Adrenal gland (tissue), 12 donors: ENCODE measurements around the gene DLG2. TPM values are rescaled to one million over a fixed set of nuclear protein-coding genes. Genes with fewer than 3 reads are reported as not detected.

Experiments used
- DNase-seq, 7 donors: peaks; one replicate each; pipeline ENCODE4 v3.0.0-alpha.2; 2019 to 2020
- H3K27ac ChIP-seq, 5 donors: fragments of 200-600 bp; sonication (generic) in 4 of 5; 1 replicate in 3 of 5; 2 replicates in 2 of 5; pipeline versions ENCODE4 v1.5.1 to v1.8.0; 2016 to 2020; ENCODE audit warnings: mild to moderate bottlenecking in 1 of 5
- H3K27me3 ChIP-seq: fragments of 200-600 bp; 2 replicates; pipeline ENCODE4 v1.8.0; 2021
- H3K36me3 ChIP-seq, 2 donors: fragments of 200-600 bp; replicated peaks in 1 of 2; 1 replicate in 1 of 2; 2 replicates in 1 of 2; pipeline versions ENCODE4 v1.5.1 to v1.8.0; 2018 to 2022
- H3K4me1 ChIP-seq, 2 donors: fragments of 200-600 bp; replicated peaks in 1 of 2; 1 replicate in 1 of 2; 2 replicates in 1 of 2; pipeline versions ENCODE4 v1.5.1 to v1.8.0; 2018 to 2021
- H3K4me3 ChIP-seq, 4 donors: fragments of 200-600 bp; sonication (generic) in 3 of 4; one replicate each; pipeline ENCODE4 v1.5.1; 2016 to 2018
- H3K9me3 ChIP-seq, 3 donors: fragments of 200-600 bp; sonication (generic) in 1 of 3; replicated peaks in 1 of 3; 1 replicate in 2 of 3; 2 replicates in 1 of 3; pipeline versions ENCODE4 v1.5.1 to v1.8.0; 2016 to 2021
- CTCF ChIP-seq, 6 experiments: fragments of 450-650 bp in 4 of 6; fragments of 200-600 bp in 2 of 6; sonication (generic) in 1 of 6; IDR thresholded peaks; 1 replicate in 5 of 6; 2 replicates in 1 of 6; pipeline versions ENCODE4 v1.5.1 to v1.8.0; 2016 to 2021; ENCODE audit warnings: antibody characterized with exemption in 6 of 6, mild to moderate bottlenecking in 2 of 6, moderate library complexity in 1 of 6
- POLR2A ChIP-seq, 2 donors: fragments of 450-650 bp; IDR thresholded peaks; one replicate each; pipeline ENCODE4 v1.6.1; 2017; ENCODE audit warnings: antibody characterized with exemption in 2 of 2, mild to moderate bottlenecking in 2 of 2, moderate library complexity in 1 of 2
- WGBS, 4 donors: extraction: QIAGEN DNeasy Blood & Tissue Kit in 2 of 4; methylation state at CpG; one replicate each; pipeline versions ENCODE4 v1.1.5 to v1.1.7; 2013 to 2017; 5-methylcytosine and 5-hydroxymethylcytosine counted together
- intact Hi-C, 2 donors: fragments of 100-400 bp; cut with DNase I; formaldehyde crosslinking; loops; one replicate each; pipeline versions ENCODE4 v1.14.1 to v1.15.0; 2022 to 2023
- polyA plus RNA-seq, 3 donors: library from polyadenylated mRNA; stranded (reverse); fragments of 200-250 nt in 2 of 3; fragments of 350-450 nt in 1 of 3; fragmentation: Illumina TruSeq in 1 of 3; extraction: RNeasy Lipid Tissue Mini Kit (QIAGEN cat#74804) in 1 of 3; gene quantifications; one replicate each; pipeline ENCODE4 v1.2.3, GENCODE V29; 2013 to 2014
- total RNA-seq, 9 donors: library from RNA; depleted of rRNA in 4 of 9; stranded (reverse); fragments of >200 nt in 4 of 9; fragments of 120-200 nt in 1 of 9; fragmentation: NEBNext Ultra II Directional in 1 of 9; extraction: Animal tissue kit (Norgen Biotek cat#: 25700) in 1 of 9; gene quantifications; one replicate each; pipeline versions ENCODE4 v1.1.0 to v1.2.4, GENCODE V29; 2013 to 2023
- donor health status: healthy with polysubstance abuse.
- donor health status: Bipolar disorder and iron deficiency.
- donor health status: DM: yes; HTN: yes; CAD: no.
- donor health status: DM: no; HTN: no; CAD: no.
- donor health status: DM: no; HTN: no; CAD: no.
- donor health status: DM: yes; HTN: yes; CAD: no.

DLG2 gene
- total and polyA plus RNA-seq, 12 donors = 8.3 to 101 (median 37.5) TPM

- intact Hi-C loops = no loop called here
- H3K4me1 ChIP-seq = no peaks in the 10 kb centered on the region
- H3K9me3 ChIP-seq = no peaks in the 10 kb centered on the region
- no peak overlapping the region for H3K27ac ChIP-seq
- TF ChIP-seq CTCF (IDR thresholded peaks at IDR 0.05) (no peak), POLR2A (IDR thresholded peaks at IDR 0.05) (no peak)
- H3K4me3 ChIP-seq = no peak overlapping the region
- H3K36me3 ChIP-seq = no peaks in the 10 kb centered on the region
- no peak for DNase-seq
- H3K27me3 ChIP-seq = no peaks in the 10 kb centered on the region
Observed at GRCh38 chr11:84468235-84468634, 1158.9 kb downstream of the DLG2 start.

GRCh38 chr11:84465040-84465439 is 1162.1 kb downstream of the DLG2 start:
- Histone ChIP-seq H3K27ac (no peak overlapping the region), H3K27me3 (no peaks in the 10 kb centered on the region), H3K4me3 (no peak overlapping the region), H3K9me3 (no peaks in the 10 kb centered on the region), H3K4me1 (no peaks in the 10 kb centered on the region), H3K36me3 (no peaks in the 10 kb centered on the region)
- intact Hi-C loops = no loop called here
- TF ChIP-seq POLR2A (IDR thresholded peaks at IDR 0.05) = no peak
- no peak for TF ChIP-seq CTCF (IDR thresholded peaks at IDR 0.05)
- DNase-seq = peak in 4 of 7 donors; percentile 8 to 56 (median 25)
- WGBS, 4 donors = 45 to 64% (median 62%) methylated on average over 4 of the region's 4 CpGs

- DNase-seq = no peak
- H3K27me3 ChIP-seq = no peaks in the 10 kb centered on the region
- H3K36me3 ChIP-seq = no peaks in the 10 kb centered on the region
- H3K4me1 ChIP-seq = no peaks in the 10 kb centered on the region
- H3K4me3 ChIP-seq = no peak overlapping the region
- no peaks in the 10 kb centered on the region for H3K9me3 ChIP-seq
- TF ChIP-seq POLR2A (IDR thresholded peaks at IDR 0.05) (no peak), CTCF (IDR thresholded peaks at IDR 0.05) (no peak)
- WGBS, 4 donors = 80 to 96% (median 85%) methylated on average over 3 of the region's 3 CpGs
- H3K27ac ChIP-seq = no peak overlapping the region
- intact Hi-C loops = no loop called here
Observed at GRCh38 chr11:84455691-84456090, 1171.5 kb downstream of the DLG2 start.

- no peak overlapping the region for H3K4me3 ChIP-seq
- H3K9me3 ChIP-seq = no peaks in the 10 kb centered on the region
- H3K27me3 ChIP-seq = no peaks in the 10 kb centered on the region
- intact Hi-C loops = no loop called here
- no peaks in the 10 kb centered on the region for H3K36me3 ChIP-seq
- H3K27ac ChIP-seq = no peak overlapping the region
- no peak for DNase-seq
- no peaks in the 10 kb centered on the region for H3K4me1 ChIP-seq
- TF ChIP-seq CTCF (IDR thresholded peaks at IDR 0.05) (no peak), POLR2A (IDR thresholded peaks at IDR 0.05) (no peak)
Observed at GRCh38 chr11:84452211-84452610, 1174.9 kb downstream of the DLG2 start.
